Measurements from ENCODE around the gene MRPS24.

Gene MRPS24

DNA sequence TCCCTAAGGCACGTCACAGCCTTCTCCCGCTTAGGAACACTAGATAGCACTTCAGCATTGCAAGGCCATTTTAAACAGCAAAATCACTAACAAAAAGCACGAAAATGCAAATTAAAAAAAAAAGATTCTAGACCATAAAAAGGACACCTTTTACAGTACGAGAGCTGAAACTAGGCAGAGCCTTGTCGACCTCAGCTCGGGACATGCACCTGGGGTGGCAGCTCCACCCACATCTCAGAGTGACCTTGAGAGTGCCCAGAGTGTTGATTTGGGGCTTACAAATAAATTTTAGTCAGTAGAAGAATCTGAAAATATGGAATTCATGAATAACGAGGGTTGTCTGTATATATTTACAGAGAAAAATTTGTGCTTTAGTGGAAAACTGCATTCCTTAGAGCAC, 1.1 kb downstream of the MRPS24 start:
- Histone ChIP-seq H3K4me3 (ENCODE audit: low read depth in 1 of 5, low read length in 5 of 5) (peak overlapping the region in 4 of 5 donors; percentile 52 to 87 (median 80)), H3K27me3 (ENCODE audit: control insufficient read depth in 5 of 5, insufficient read depth in 4 of 5, low read length in 5 of 5) (no peaks in the 10 kb centered on the region), H3K9ac (ENCODE audit: low read length in 5 of 5) (peak overlapping the region in 3 of 5 donors; percentile 42 to 84 (median 73)), H3K27ac (ENCODE audit: low read depth, low read length) (no peak overlapping the region), H3K4me1 (ENCODE audit: control insufficient read depth in 5 of 5, insufficient read depth in 5 of 5, low read length in 5 of 5) (peaks cover 16 to 37% (median 34%) of the 10 kb centered on the region in 5 donors), H3K36me3 (ENCODE audit: control insufficient read depth in 5 of 5, insufficient read depth in 5 of 5, low read length in 5 of 5) (peaks cover 4 to 20% (median 17%) of the 10 kb centered on the region in 5 donors), H3K9me3 (ENCODE audit: control insufficient read depth in 5 of 5, low read length in 5 of 5) (no peaks in the 10 kb centered on the region)

DNA sequence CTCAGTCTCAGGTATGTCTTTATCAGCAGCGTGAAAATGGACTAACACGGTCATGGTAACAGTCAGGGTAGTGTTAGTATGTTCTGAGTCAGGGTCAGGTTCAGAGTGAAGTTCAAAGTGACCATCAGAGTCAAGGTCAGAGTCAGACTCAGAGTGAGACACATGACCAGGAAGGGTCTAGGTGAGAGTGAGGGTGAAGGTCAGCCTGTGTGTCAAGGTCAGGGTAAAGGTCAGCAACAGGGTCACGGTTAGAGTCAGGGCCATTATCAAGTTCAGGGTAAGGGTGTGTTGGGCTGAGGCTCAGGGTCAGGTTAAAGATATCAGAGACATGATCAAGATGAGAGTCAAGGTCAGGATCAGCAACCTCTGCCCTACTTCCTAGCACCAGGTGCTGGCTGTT, 4.0 kb downstream of the MRPS24 start:
- peaks cover 4 to 20% (median 17%) of the 10 kb centered on the region in 5 donors for H3K36me3 ChIP-seq (ENCODE audit: control insufficient read depth in 5 of 5, insufficient read depth in 5 of 5, low read length in 5 of 5)
- H3K4me1 ChIP-seq (ENCODE audit: control insufficient read depth in 5 of 5, insufficient read depth in 5 of 5, low read length in 5 of 5) = peaks cover 4 to 19% (median 16%) of the 10 kb centered on the region in 5 donors
- H3K4me3 ChIP-seq (ENCODE audit: low read depth in 1 of 5, low read length in 5 of 5) = no peak overlapping the region
- H3K27ac ChIP-seq (ENCODE audit: low read depth, low read length) = no peak overlapping the region
- no peaks in the 10 kb centered on the region for H3K9me3 ChIP-seq (ENCODE audit: control insufficient read depth in 5 of 5, low read length in 5 of 5)
- no peaks in the 10 kb centered on the region for H3K27me3 ChIP-seq (ENCODE audit: control insufficient read depth in 5 of 5, insufficient read depth in 4 of 5, low read length in 5 of 5)
- H3K9ac ChIP-seq (ENCODE audit: low read length in 5 of 5) = no peak overlapping the region

DNA sequence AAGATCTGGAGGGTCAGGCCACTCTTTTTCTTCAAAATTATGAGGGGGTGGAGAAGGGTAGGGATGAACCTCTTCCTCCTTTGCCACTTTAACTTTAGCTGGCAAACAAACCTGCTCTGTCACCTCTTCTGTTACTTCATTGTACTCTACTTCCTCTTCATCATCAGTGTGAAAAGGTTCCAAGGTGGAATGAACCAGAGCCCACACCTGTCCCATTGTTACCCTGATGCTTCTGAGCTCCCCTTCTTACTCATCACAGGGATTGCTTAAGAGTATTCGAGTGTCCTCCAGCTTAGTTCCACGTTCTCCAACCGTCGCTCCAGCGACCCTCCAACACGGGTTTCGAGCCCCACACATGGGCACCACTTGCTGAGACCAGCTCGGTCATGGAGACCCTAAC, 5.2 kb downstream of the MRPS24 start:
- Histone ChIP-seq H3K9me3 (ENCODE audit: control insufficient read depth in 5 of 5, low read length in 5 of 5) (no peaks in the 10 kb centered on the region), H3K4me3 (ENCODE audit: low read depth in 1 of 5, low read length in 5 of 5) (no peak overlapping the region), H3K9ac (ENCODE audit: low read length in 5 of 5) (no peak overlapping the region), H3K4me1 (ENCODE audit: control insufficient read depth in 5 of 5, insufficient read depth in 5 of 5, low read length in 5 of 5) (peaks cover 0 to 12% (median 11%) of the 10 kb centered on the region in 5 donors), H3K27me3 (ENCODE audit: control insufficient read depth in 5 of 5, insufficient read depth in 4 of 5, low read length in 5 of 5) (no peaks in the 10 kb centered on the region), H3K36me3 (ENCODE audit: control insufficient read depth in 5 of 5, insufficient read depth in 5 of 5, low read length in 5 of 5) (peaks cover 4 to 20% (median 17%) of the 10 kb centered on the region in 5 donors), H3K27ac (ENCODE audit: low read depth, low read length) (no peak overlapping the region)

DNA sequence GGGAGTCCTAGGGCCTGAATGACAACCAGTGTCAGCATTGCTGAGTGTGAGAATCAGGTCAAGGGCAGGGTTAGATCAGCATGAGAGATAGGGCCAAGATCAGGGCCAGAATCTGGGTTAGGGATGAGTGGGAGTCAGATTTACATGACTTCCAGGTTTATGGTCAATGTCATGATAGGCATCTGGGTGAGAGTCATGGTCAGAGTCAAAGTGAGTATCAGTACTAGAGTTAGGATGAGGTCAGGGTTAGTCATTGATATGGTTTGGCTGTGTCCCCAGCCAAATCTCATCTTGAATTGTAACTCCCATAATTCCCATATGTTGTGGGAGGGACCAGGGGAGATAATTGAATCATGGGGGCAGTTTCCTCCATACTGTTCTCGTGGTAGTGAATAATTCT, 12.3 kb downstream of the MRPS24 start:
- Histone ChIP-seq H3K9me3 (ENCODE audit: control insufficient read depth in 5 of 5, low read length in 5 of 5) (no peaks in the 10 kb centered on the region), H3K9ac (ENCODE audit: low read length in 5 of 5) (no peak overlapping the region), H3K27ac (ENCODE audit: low read depth, low read length) (no peak overlapping the region), H3K36me3 (ENCODE audit: control insufficient read depth in 5 of 5, insufficient read depth in 5 of 5, low read length in 5 of 5) (no peaks in the 10 kb centered on the region), H3K4me1 (ENCODE audit: control insufficient read depth in 5 of 5, insufficient read depth in 5 of 5, low read length in 5 of 5) (no peaks in the 10 kb centered on the region), H3K27me3 (ENCODE audit: control insufficient read depth in 5 of 5, insufficient read depth in 4 of 5, low read length in 5 of 5) (no peaks in the 10 kb centered on the region), H3K4me3 (ENCODE audit: low read depth in 1 of 5, low read length in 5 of 5) (no peak overlapping the region)

DNA sequence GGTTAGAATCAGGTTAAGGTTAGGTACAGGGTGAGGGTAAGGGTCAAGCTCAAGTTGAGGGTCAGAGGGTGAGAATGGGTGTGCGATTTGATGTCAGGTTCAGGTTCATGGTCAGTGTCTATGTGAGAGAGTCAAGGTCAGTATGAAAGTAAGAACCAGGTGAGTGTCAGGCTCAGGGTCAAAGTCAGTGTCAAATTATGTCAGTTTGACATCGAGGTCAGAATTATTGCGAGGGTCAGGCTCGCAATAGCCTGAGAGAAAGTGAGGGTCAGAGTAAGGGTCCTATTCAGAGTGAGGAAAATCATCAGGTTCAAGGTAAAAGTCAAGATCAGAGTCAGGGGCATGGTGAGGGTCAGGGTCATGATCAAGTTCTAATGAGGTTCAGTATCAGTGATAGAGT, 13.0 kb downstream of the MRPS24 start:
- Histone ChIP-seq H3K9me3 (ENCODE audit: control insufficient read depth in 5 of 5, low read length in 5 of 5) (no peaks in the 10 kb centered on the region), H3K27me3 (ENCODE audit: control insufficient read depth in 5 of 5, insufficient read depth in 4 of 5, low read length in 5 of 5) (no peaks in the 10 kb centered on the region), H3K36me3 (ENCODE audit: control insufficient read depth in 5 of 5, insufficient read depth in 5 of 5, low read length in 5 of 5) (no peaks in the 10 kb centered on the region), H3K4me3 (ENCODE audit: low read depth in 1 of 5, low read length in 5 of 5) (no peak overlapping the region), H3K4me1 (ENCODE audit: control insufficient read depth in 5 of 5, insufficient read depth in 5 of 5, low read length in 5 of 5) (no peaks in the 10 kb centered on the region), H3K27ac (ENCODE audit: low read depth, low read length) (no peak overlapping the region), H3K9ac (ENCODE audit: low read length in 5 of 5) (no peak overlapping the region)

DNA sequence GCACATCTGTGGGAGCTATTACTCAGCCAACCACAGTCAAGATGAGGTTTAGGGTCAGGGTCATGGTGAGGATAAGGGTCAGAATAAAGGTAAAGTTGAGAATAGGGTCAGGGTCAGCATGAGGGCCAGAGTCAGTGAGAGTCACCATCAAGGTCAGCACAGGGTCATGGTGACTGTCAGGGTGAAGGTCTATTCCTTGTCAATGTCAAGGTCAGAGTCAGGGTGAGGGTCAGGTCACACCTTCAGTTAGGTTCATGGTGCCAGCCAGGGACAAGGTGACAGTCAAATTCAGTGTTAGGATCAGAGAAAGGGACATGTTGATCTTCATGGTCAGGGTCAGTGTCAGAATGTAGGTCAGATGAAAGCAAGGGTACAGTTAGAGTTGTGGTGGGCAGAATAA, 14.1 kb downstream of the MRPS24 start:
- Histone ChIP-seq H3K27ac (ENCODE audit: low read depth, low read length) (no peak overlapping the region), H3K9ac (ENCODE audit: low read length in 5 of 5) (no peak overlapping the region), H3K4me1 (ENCODE audit: control insufficient read depth in 5 of 5, insufficient read depth in 5 of 5, low read length in 5 of 5) (no peaks in the 10 kb centered on the region), H3K4me3 (ENCODE audit: low read depth in 1 of 5, low read length in 5 of 5) (no peak overlapping the region), H3K27me3 (ENCODE audit: control insufficient read depth in 5 of 5, insufficient read depth in 4 of 5, low read length in 5 of 5) (no peaks in the 10 kb centered on the region), H3K9me3 (ENCODE audit: control insufficient read depth in 5 of 5, low read length in 5 of 5) (no peaks in the 10 kb centered on the region), H3K36me3 (ENCODE audit: control insufficient read depth in 5 of 5, insufficient read depth in 5 of 5, low read length in 5 of 5) (no peaks in the 10 kb centered on the region)

DNA sequence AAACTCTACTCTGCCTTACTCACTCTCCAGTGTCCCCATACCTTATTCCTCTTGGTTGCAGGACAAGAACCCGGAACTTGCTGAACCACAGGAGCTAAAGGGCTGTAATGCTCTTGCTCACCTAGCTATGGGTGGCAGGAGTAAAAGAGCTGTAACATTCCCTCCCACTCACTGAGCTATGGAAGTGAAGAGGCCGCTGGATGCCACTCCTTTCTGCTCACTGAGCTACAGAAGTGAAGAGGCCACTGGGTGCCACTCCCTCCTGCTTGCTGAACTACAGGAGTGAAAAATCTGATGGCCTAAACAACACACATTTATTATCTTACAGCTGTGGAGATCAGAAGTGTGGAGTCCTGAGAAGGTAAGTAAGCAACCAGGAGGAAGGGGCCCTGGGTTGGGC, 17.5 kb downstream of the MRPS24 start:
- Histone ChIP-seq H3K27ac (ENCODE audit: low read depth, low read length) (no peak overlapping the region), H3K9me3 (ENCODE audit: control insufficient read depth in 5 of 5, low read length in 5 of 5) (no peaks in the 10 kb centered on the region), H3K27me3 (ENCODE audit: control insufficient read depth in 5 of 5, insufficient read depth in 4 of 5, low read length in 5 of 5) (no peaks in the 10 kb centered on the region), H3K36me3 (ENCODE audit: control insufficient read depth in 5 of 5, insufficient read depth in 5 of 5, low read length in 5 of 5) (no peaks in the 10 kb centered on the region), H3K4me1 (ENCODE audit: control insufficient read depth in 5 of 5, insufficient read depth in 5 of 5, low read length in 5 of 5) (no peaks in the 10 kb centered on the region), H3K4me3 (ENCODE audit: low read depth in 1 of 5, low read length in 5 of 5) (no peak overlapping the region), H3K9ac (ENCODE audit: low read length in 5 of 5) (no peak overlapping the region)

DNA sequence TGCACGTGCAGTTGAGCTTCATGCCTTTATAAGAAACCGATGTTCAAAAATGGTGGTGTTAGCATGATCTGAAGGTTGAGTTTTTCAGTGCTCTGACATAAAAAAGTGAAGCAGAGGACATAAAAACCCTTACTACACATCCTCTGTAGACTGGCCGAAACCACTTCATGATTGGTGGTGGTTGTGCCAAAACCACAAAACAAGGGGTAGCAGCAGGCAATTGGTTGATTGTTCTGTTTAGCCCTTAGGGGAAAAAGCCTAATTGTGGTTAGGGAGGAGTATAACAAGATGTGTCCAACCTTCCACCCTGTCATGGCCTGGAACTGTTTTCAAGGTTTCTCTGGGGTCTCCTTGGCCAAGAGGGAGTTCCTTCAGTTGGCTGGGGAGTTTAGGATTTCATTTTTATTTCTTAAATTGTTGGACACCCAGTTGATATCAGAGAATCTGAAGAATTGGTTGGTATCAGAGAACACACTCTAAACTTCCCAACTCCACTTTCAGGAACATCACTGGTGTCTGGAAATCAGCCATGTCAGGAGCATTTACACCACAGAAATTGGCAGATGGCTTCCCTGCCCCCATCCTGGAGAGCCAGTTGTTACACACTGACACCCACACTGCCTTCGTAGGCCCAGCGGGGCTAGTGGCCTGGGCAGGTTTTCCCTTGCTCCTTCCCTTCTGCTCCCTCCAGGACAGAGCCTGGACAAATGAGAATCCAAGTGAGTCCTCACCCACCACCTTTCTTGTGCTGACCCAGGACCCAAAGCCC, 18.8 kb downstream of the MRPS24 start:
- no peak overlapping the region for H3K9ac ChIP-seq (ENCODE audit: low read length in 5 of 5)
- H3K27ac ChIP-seq (ENCODE audit: low read depth, low read length) = no peak overlapping the region
- no peak overlapping the region for H3K4me3 ChIP-seq (ENCODE audit: low read depth in 1 of 5, low read length in 5 of 5)
- H3K9me3 ChIP-seq (ENCODE audit: control insufficient read depth in 5 of 5, low read length in 5 of 5) = no peaks in the 10 kb centered on the region
- H3K27me3 ChIP-seq (ENCODE audit: control insufficient read depth in 5 of 5, insufficient read depth in 4 of 5, low read length in 5 of 5) = no peaks in the 10 kb centered on the region
- no peaks in the 10 kb centered on the region for H3K36me3 ChIP-seq (ENCODE audit: control insufficient read depth in 5 of 5, insufficient read depth in 5 of 5, low read length in 5 of 5)
- no peaks in the 10 kb centered on the region for H3K4me1 ChIP-seq (ENCODE audit: control insufficient read depth in 5 of 5, insufficient read depth in 5 of 5, low read length in 5 of 5)

DNA sequence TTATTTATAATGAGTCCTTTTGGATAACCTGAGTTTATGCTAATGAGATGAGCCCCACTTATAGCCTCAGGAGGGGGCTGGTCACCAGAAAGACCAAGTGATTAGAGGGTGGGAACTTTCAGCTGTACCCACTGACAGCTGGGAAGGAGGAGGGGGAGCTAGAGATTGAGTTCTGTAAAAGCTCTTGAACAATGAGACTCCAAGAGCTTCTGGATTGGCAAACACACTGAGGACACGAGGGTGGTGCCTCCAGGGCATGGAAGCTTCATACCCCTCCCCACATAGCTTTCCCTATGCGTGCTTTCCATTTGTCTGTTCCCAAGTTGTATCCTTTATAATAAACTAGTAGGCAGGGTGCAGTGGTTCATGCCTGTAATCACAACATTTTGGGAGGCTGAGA, 20.3 kb downstream of the MRPS24 start:
- H3K36me3 ChIP-seq (ENCODE audit: control insufficient read depth in 5 of 5, insufficient read depth in 5 of 5, low read length in 5 of 5) = no peaks in the 10 kb centered on the region
- H3K4me1 ChIP-seq (ENCODE audit: control insufficient read depth in 5 of 5, insufficient read depth in 5 of 5, low read length in 5 of 5) = no peaks in the 10 kb centered on the region
- no peak overlapping the region for H3K4me3 ChIP-seq (ENCODE audit: low read depth in 1 of 5, low read length in 5 of 5)
- H3K27ac ChIP-seq (ENCODE audit: low read depth, low read length) = no peak overlapping the region
- no peaks in the 10 kb centered on the region for H3K9me3 ChIP-seq (ENCODE audit: control insufficient read depth in 5 of 5, low read length in 5 of 5)
- no peaks in the 10 kb centered on the region for H3K27me3 ChIP-seq (ENCODE audit: control insufficient read depth in 5 of 5, insufficient read depth in 4 of 5, low read length in 5 of 5)
- no peak overlapping the region for H3K9ac ChIP-seq (ENCODE audit: low read length in 5 of 5)

DNA sequence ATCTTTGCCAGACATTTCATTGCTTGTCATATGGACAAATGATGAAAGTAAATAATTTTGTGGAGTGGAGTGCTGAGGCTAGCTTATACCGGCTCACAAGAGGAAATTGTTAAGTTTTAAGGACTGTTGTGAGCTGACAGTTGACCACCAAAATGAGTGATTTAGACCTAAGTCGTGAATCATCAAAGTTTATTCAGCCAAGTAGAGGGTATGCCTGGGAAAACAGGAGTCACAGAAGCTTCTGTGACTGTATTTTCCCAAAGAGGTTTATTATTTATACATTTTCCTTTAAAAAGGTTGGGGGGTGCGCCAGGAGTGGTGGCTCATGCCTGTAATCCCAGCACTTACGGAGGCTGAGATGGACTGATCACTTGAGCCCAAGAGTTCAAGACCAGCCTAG, 21.8 kb downstream of the MRPS24 start:
- no peaks in the 10 kb centered on the region for H3K27me3 ChIP-seq (ENCODE audit: control insufficient read depth in 5 of 5, insufficient read depth in 4 of 5, low read length in 5 of 5)
- no peaks in the 10 kb centered on the region for H3K9me3 ChIP-seq (ENCODE audit: control insufficient read depth in 5 of 5, low read length in 5 of 5)
- H3K9ac ChIP-seq (ENCODE audit: low read length in 5 of 5) = no peak overlapping the region
- H3K27ac ChIP-seq (ENCODE audit: low read depth, low read length) = no peak overlapping the region
- no peaks in the 10 kb centered on the region for H3K4me1 ChIP-seq (ENCODE audit: control insufficient read depth in 5 of 5, insufficient read depth in 5 of 5, low read length in 5 of 5)
- H3K36me3 ChIP-seq (ENCODE audit: control insufficient read depth in 5 of 5, insufficient read depth in 5 of 5, low read length in 5 of 5) = no peaks in the 10 kb centered on the region
- H3K4me3 ChIP-seq (ENCODE audit: low read depth in 1 of 5, low read length in 5 of 5) = no peak overlapping the region
